HepG2 (cell line): ENCODE data around the gene TGFA.

ENCODE experiments used
- ASH2L ChIP-seq: fragments of 300-600, 200-600 bp; sonication (generic); IDR thresholded peaks from 2 replicates; pipeline ENCODE4 v1.7.0; 2017; ENCODE audit warnings: low read depth, mild to moderate bottlenecking, moderate library complexity, mixed read lengths, low read length; ENCODE audit not compliant: insufficient read length
- EP300 ChIP-seq, 3 experiments: sonication (generic) in 1 of 3; formaldehyde crosslinking in 1 of 3; IDR thresholded peaks; 2 replicates each; pipeline versions ENCODE4 v1.5.1 to v1.6.1; 2011 to 2020; ENCODE audit warnings: low read depth in 2 of 3, low read length in 2 of 3, borderline replicate concordance in 1 of 3, improper control_type of control experiment in 1 of 3, mild to moderate bottlenecking in 1 of 3, missing genetic modification reagents in 1 of 3, moderate library complexity in 1 of 3
- FOSL2 ChIP-seq: sonication (generic); formaldehyde crosslinking; IDR thresholded peaks from 2 replicates; pipeline ENCODE4 v1.4.0; 2020; ENCODE audit warnings: missing genetic modification reagents
- HDAC1 ChIP-seq: sonication (generic); formaldehyde crosslinking; IDR thresholded peaks from 2 replicates; pipeline ENCODE4 v1.5.1; 2020; ENCODE audit warnings: mild to moderate bottlenecking, missing genetic modification reagents
- JUND ChIP-seq: sonication (generic); formaldehyde crosslinking; IDR thresholded peaks from 2 replicates; pipeline ENCODE4 v1.8.0; 2022; ENCODE audit warnings: mild to moderate bottlenecking, missing genetic modification reagents
- POLR2AphosphoS2 ChIP-seq: IDR thresholded peaks from 2 replicates; pipeline ENCODE4 v1.6.1; 2011; ENCODE audit warnings: low read depth, low read length, improper control_type of control experiment
- TF ChIP-seq, protein P1 (sequence below): IDR thresholded peaks from 2 replicates; pipeline ENCODE4 v1.4.0; 2020; ENCODE audit warnings: mild to moderate bottlenecking, missing genetic modification reagents
- TF ChIP-seq, protein P2 (sequence below): sonication (generic); formaldehyde crosslinking; IDR thresholded peaks from 2 replicates; pipeline ENCODE4 v1.5.1; 2020; ENCODE audit warnings: missing genetic modification reagents, mild to moderate bottlenecking, borderline replicate concordance

DNA sequence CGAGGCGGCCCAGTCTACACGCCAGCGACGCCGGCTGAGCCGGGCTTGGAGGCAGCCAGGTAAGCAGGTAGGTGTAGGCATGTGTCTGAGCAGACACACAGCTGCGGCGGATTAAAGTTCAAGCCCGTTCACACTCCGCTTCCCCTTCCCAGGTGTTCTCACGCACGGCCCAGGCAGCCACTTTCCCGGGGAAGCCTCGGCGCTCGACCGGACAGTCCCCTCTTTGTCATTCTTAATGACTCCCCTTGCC, 367 bp downstream of the TGFA start:
- TF ChIP-seq ASH2L (no peak), EP300 (IDR thresholded peaks at IDR 0.05; ENCODE audit: low read depth in 2 of 2, low read length in 2 of 2) (0 out of 4 replicates have a peak, but pooled peaks of 1 of the 2 experiments have one; percentile 6), EP300 (CRISPR knock-in tag; IDR thresholded peaks at IDR 0.05; ENCODE audit: borderline replicate concordance) (no peak), HDAC1 (no peak), POLR2AphosphoS2 (no peak), FOSL2 (CRISPR knock-in tag) (no peak), JUND (no peak)
- TF ChIP-seq, protein P1, sequence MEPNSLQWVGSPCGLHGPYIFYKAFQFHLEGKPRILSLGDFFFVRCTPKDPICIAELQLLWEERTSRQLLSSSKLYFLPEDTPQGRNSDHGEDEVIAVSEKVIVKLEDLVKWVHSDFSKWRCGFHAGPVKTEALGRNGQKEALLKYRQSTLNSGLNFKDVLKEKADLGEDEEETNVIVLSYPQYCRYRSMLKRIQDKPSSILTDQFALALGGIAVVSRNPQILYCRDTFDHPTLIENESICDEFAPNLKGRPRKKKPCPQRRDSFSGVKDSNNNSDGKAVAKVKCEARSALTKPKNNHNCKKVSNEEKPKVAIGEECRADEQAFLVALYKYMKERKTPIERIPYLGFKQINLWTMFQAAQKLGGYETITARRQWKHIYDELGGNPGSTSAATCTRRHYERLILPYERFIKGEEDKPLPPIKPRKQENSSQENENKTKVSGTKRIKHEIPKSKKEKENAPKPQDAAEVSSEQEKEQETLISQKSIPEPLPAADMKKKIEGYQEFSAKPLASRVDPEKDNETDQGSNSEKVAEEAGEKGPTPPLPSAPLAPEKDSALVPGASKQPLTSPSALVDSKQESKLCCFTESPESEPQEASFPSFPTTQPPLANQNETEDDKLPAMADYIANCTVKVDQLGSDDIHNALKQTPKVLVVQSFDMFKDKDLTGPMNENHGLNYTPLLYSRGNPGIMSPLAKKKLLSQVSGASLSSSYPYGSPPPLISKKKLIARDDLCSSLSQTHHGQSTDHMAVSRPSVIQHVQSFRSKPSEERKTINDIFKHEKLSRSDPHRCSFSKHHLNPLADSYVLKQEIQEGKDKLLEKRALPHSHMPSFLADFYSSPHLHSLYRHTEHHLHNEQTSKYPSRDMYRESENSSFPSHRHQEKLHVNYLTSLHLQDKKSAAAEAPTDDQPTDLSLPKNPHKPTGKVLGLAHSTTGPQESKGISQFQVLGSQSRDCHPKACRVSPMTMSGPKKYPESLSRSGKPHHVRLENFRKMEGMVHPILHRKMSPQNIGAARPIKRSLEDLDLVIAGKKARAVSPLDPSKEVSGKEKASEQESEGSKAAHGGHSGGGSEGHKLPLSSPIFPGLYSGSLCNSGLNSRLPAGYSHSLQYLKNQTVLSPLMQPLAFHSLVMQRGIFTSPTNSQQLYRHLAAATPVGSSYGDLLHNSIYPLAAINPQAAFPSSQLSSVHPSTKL = no peak
- TF ChIP-seq, protein P2, sequence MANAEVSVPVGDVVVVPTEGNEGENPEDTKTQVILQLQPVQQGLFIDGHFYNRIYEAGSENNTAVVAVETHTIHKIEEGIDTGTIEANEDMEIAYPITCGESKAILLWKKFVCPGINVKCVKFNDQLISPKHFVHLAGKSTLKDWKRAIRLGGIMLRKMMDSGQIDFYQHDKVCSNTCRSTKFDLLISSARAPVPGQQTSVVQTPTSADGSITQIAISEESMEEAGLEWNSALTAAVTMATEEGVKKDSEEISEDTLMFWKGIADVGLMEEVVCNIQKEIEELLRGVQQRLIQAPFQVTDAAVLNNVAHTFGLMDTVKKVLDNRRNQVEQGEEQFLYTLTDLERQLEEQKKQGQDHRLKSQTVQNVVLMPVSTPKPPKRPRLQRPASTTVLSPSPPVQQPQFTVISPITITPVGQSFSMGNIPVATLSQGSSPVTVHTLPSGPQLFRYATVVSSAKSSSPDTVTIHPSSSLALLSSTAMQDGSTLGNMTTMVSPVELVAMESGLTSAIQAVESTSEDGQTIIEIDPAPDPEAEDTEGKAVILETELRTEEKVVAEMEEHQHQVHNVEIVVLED (CRISPR knock-in tag) = no peak; the same call in 1 of the 2 replicates
